ENCODE measurements around the gene OXTR. TPM values are rescaled to one million over a fixed set of nuclear protein-coding genes. Genes with fewer than 3 reads are reported as not detected.

OXTR gene
- total and polyA plus RNA-seq, 2 of the 4 experiments (the other 2 are of a cell fraction) = 42.8 to 56.1 TPM

DNA sequence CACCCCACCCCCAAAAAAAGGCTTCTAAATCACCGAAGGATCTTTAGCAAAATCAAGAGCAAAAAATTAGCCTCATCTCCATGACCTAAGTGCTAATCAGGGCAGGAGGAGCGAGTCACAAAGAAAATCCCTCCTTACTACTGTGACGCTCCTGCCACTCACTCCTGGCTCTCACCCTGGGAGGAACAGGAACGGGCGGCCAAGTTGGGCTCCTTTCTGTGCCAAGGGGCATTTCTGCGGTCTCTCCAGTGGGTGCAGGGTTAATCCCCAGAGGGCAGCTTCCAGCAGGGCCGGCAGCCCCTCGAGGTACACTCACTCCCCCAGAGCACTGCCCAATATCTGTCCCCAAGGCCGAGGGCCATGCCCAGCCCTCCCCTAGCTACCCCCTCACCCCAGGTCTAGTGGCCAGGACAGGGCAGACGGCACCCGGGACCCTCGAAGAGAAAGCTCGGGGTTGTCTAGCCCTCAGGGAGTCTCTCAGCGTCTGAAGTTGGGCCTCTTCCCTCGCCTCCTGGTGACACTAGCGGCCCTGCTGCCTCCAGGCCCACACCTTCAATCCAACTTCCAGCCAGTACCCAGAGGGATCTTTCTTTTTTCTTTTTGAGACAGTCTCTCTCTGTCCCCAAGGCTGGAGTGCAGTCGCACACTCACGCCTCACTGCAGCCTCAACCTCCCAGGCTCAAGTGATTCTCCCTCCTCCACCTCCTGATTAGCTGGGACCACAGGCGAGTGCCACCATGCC, 35.1 kb downstream of the OXTR start:
- H3K4me1 ChIP-seq (ENCODE audit: control insufficient read depth, insufficient read depth, low read length) = peaks cover 2% of the 10 kb centered on the region; the same call in 1 of the 2 replicates
- H3K4me3 ChIP-seq (ENCODE audit: insufficient read depth, low read depth, low read length) = no peak overlapping the region
- H2BK5ac ChIP-seq (ENCODE audit: low read depth, low read length, poor library complexity, severe bottlenecking) = no peak overlapping the region
- H3K27ac ChIP-seq (ENCODE audit: insufficient read depth, low read length) = no peak overlapping the region
- no peaks in the 10 kb centered on the region for H4K20me1 ChIP-seq (ENCODE audit: insufficient read depth, low read length)
- CTCF ChIA-PET = no interaction called here
- H3K4ac ChIP-seq (ENCODE audit: low read depth, low read length) = no peak overlapping the region
- no peaks in the 10 kb centered on the region for H3K36me3 ChIP-seq (ENCODE audit: control insufficient read depth, insufficient read depth, low read length)
- TF ChIP-seq CHD1 (IDR thresholded peaks at IDR 0.05; ENCODE audit: low read depth, low read length) (no peak), MAFK (IDR thresholded peaks at IDR 0.05; ENCODE audit: low read depth, low read length) (no peak), RCOR1 (IDR thresholded peaks at IDR 0.05; ENCODE audit: insufficient replicate concordance, low read length) (no peak), RAD21 (IDR thresholded peaks at IDR 0.05; ENCODE audit: low read length) (no peak), RFX5 (IDR thresholded peaks at IDR 0.05; ENCODE audit: low read depth, low read length) (no peak), MXI1 (IDR thresholded peaks at IDR 0.05; ENCODE audit: borderline replicate concordance, low read depth, low read length) (no peak), BHLHE40 (IDR thresholded peaks at IDR 0.05; ENCODE audit: low read depth, low read length) (no peak), SMC3 (IDR thresholded peaks at IDR 0.05; ENCODE audit: low read depth, low read length) (no peak), CEBPB (IDR thresholded peaks at IDR 0.05; ENCODE audit: low read depth, low read length) (no peak), POLR2A (IDR thresholded peaks at IDR 0.05; ENCODE audit: low read depth, low read length) (no peak), MAZ (IDR thresholded peaks at IDR 0.05; ENCODE audit: borderline replicate concordance, low read depth, low read length) (no peak), FOS (IDR thresholded peaks at IDR 0.05; ENCODE audit: low read depth, low read length) (no peak), NFE2L2 (IDR thresholded peaks at IDR 0.05; ENCODE audit: low read depth, low read length) (no peak)
- TF ChIP-seq, protein P1, sequence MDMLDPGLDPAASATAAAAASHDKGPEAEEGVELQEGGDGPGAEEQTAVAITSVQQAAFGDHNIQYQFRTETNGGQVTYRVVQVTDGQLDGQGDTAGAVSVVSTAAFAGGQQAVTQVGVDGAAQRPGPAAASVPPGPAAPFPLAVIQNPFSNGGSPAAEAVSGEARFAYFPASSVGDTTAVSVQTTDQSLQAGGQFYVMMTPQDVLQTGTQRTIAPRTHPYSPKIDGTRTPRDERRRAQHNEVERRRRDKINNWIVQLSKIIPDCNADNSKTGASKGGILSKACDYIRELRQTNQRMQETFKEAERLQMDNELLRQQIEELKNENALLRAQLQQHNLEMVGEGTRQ (IDR thresholded peaks at IDR 0.05; ENCODE audit: low read depth, low read length) = no peak
- TF ChIP-seq, protein P2, sequence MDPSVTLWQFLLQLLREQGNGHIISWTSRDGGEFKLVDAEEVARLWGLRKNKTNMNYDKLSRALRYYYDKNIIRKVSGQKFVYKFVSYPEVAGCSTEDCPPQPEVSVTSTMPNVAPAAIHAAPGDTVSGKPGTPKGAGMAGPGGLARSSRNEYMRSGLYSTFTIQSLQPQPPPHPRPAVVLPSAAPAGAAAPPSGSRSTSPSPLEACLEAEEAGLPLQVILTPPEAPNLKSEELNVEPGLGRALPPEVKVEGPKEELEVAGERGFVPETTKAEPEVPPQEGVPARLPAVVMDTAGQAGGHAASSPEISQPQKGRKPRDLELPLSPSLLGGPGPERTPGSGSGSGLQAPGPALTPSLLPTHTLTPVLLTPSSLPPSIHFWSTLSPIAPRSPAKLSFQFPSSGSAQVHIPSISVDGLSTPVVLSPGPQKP (IDR thresholded peaks at IDR 0.05; ENCODE audit: borderline replicate concordance, low read depth, low read length) = no peak
- TF ChIP-seq, protein P3, sequence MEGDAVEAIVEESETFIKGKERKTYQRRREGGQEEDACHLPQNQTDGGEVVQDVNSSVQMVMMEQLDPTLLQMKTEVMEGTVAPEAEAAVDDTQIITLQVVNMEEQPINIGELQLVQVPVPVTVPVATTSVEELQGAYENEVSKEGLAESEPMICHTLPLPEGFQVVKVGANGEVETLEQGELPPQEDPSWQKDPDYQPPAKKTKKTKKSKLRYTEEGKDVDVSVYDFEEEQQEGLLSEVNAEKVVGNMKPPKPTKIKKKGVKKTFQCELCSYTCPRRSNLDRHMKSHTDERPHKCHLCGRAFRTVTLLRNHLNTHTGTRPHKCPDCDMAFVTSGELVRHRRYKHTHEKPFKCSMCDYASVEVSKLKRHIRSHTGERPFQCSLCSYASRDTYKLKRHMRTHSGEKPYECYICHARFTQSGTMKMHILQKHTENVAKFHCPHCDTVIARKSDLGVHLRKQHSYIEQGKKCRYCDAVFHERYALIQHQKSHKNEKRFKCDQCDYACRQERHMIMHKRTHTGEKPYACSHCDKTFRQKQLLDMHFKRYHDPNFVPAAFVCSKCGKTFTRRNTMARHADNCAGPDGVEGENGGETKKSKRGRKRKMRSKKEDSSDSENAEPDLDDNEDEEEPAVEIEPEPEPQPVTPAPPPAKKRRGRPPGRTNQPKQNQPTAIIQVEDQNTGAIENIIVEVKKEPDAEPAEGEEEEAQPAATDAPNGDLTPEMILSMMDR (conservative IDR thresholded peaks at IDR 0.05; ENCODE audit: low read depth, low read length) = no peak
- H2BK20ac ChIP-seq (ENCODE audit: low read depth, low read length) = no peak overlapping the region
- BruUV-seq (replicated peaks) = no TSS peak
- no peak overlapping the region for H4K91ac ChIP-seq (ENCODE audit: insufficient read depth, low read depth, low read length)
- intact Hi-C loops (cut with micrococcal nuclease) = no loop called here
- H4K8ac ChIP-seq (ENCODE audit: low read depth in 2 of 2, low read length in 2 of 2) = no peak overlapping the region
- no peak overlapping the region for H3K9ac ChIP-seq (ENCODE audit: low read depth, low read length)
- H2AFZ ChIP-seq (replicated peaks; ENCODE audit: low read length, poor library complexity) = no peak overlapping the region
- no peak overlapping the region for H2AK9ac ChIP-seq (replicated peaks; ENCODE audit: low read depth, low read length, poor library complexity)
- dilution Hi-C loops (cut with HindIII; ENCODE audit: low sequenced_read_pairs, unreplicated experiment) = no loop called here
- POLR2A ChIA-PET (ENCODE audit: unreplicated experiment) = no interaction called here
- DNase-seq (no peak), ATAC-seq (ENCODE audit: low read depth) (no peak)
- no peak overlapping the region for H4K5ac ChIP-seq (ENCODE audit: low read depth, low read length)
- no peak overlapping the region for H3K18ac ChIP-seq (ENCODE audit: low read depth, low read length)
- H3K14ac ChIP-seq (replicated peaks; ENCODE audit: low read depth, low read length) = no peak overlapping the region
- H3K79me1 ChIP-seq (ENCODE audit: low read depth in 1 of 2, low read length in 2 of 2) = no peaks in the 10 kb centered on the region
- 100% methylated on average over 1 of the region's 19 CpGs; no CpG with 5 or more reads in 1 of the 2 experiments for WGBS, 2 experiments (ENCODE audit: extremely low coverage in 2 of 2, insufficient read length in 1 of 2)
- no peak overlapping the region for H3K56ac ChIP-seq (ENCODE audit: extremely low read depth, insufficient read depth, low read length)
- H3K27me3 ChIP-seq (ENCODE audit: control insufficient read depth, insufficient read depth, low read length) = no peaks in the 10 kb centered on the region; the same call in 1 of the 2 replicates
- no peak overlapping the region for H3K23ac ChIP-seq (ENCODE audit: low read depth, low read length)
- no peak overlapping the region for H2BK120ac ChIP-seq (ENCODE audit: low read depth, low read length)
- no peak overlapping the region for H2BK15ac ChIP-seq (ENCODE audit: low read depth, low read length)
- no peaks in the 10 kb centered on the region for H3K9me1 ChIP-seq (ENCODE audit: insufficient read depth, low read length)
- no peak overlapping the region for H2AK5ac ChIP-seq (ENCODE audit: low read depth, low read length)
- H3K9me3 ChIP-seq (ENCODE audit: control insufficient read depth, insufficient read depth, low read length) = no peaks in the 10 kb centered on the region
- H3K4me2 ChIP-seq (ENCODE audit: low read depth, low read length) = no peak overlapping the region
- in situ Hi-C loops (cut with MboI; ENCODE audit: low sequenced_read_pairs) = loop anchor here (25.0 kb wide), 1 partner anchor 297 kb away; no protein-coding TSS in a partner anchor

Data from IMR-90 (cell line).